Stimulated activated CD4-positive, alpha-beta T cell treated with anti-CD3 and anti-CD28 coated beads, Interleukin-4, amount 100 ng/mL, for 1 hour (primary cell): ENCODE data around the gene SLC43A3.
"Not testable (repeated sequence)": the region's sequence is repeated elsewhere in the genome, so short reads cannot be mapped to it uniquely, and the experiment has no call there.

Experiments
- DNase-seq: peaks from one replicate; pipeline ENCODE4 v3.0.0-alpha.2; 2020

SLC43A3 gene

GRCh38 chr11:57403802-57404147, 23.1 kb downstream of the SLC43A3 start:
- DNase-seq = no peak

- DNase-seq = not testable (repeated sequence)
Observed at GRCh38 chr11:57403003-57403801, 23.7 kb downstream of the SLC43A3 start.

GRCh38 chr11:57402188-57403002, 24.5 kb downstream of the SLC43A3 start:
- no peak for DNase-seq

- DNase-seq = no peak
Observed at GRCh38 chr11:57399972-57400578, 26.8 kb downstream of the SLC43A3 start.

GRCh38 chr11:57399221-57399620, 27.7 kb downstream of the SLC43A3 start:
- DNase-seq = no peak

GRCh38 chr11:57397394-57397990, 29.4 kb downstream of the SLC43A3 start:
- no peak for DNase-seq

- no peak for DNase-seq
Observed at GRCh38 chr11:57396744-57397143, 30.2 kb downstream of the SLC43A3 start.

- DNase-seq = no peak
Observed at GRCh38 chr11:57395905-57396623, 30.9 kb downstream of the SLC43A3 start.

GRCh38 chr11:57394203-57394965, 32.5 kb downstream of the SLC43A3 start:
- DNase-seq = no peak

- no peak for DNase-seq
Observed at GRCh38 chr11:57392763-57393105, 34.2 kb downstream of the SLC43A3 start.

GRCh38 chr11:57392066-57392762, 34.7 kb downstream of the SLC43A3 start:
- no peak for DNase-seq

GRCh38 chr11:57391539-57391938, 35.4 kb downstream of the SLC43A3 start:
- no peak for DNase-seq

- no peak for DNase-seq
Observed at GRCh38 chr11:57391111-57391510, 35.8 kb downstream of the SLC43A3 start.

GRCh38 chr11:57390535-57390934, 36.4 kb downstream of the SLC43A3 start, which contains the start of gene PRG2:
PRG2 (minus strand) TSS chr11:57390650; CDS start chr11:57389944, 706 bp downstream.
- DNase-seq = no peak

- no peak for DNase-seq
Observed at GRCh38 chr11:57387289-57388030, 39.5 kb downstream of the SLC43A3 start.

- no peak for DNase-seq
Observed at GRCh38 chr11:57386178-57386940, 40.6 kb downstream of the SLC43A3 start.

GRCh38 chr11:57380975-57381374, 45.9 kb downstream of the SLC43A3 start, which contains the start of gene PRG3:
PRG3 (minus strand) TSS chr11:57381150; CDS start chr11:57380708, 442 bp downstream.
- DNase-seq = no peak

- DNase-seq = no peak
Observed at GRCh38 chr11:57379732-57380131, 47.2 kb downstream of the SLC43A3 start.

GRCh38 chr11:57378186-57378585, 48.7 kb downstream of the SLC43A3 start:
- DNase-seq = no peak

- no peak for DNase-seq
Observed at GRCh38 chr11:57377107-57377506, 49.8 kb downstream of the SLC43A3 start.
